Measurements from ENCODE around the gene CCDC134. TPM values are rescaled to one million over a fixed set of nuclear protein-coding genes. Genes with fewer than 3 reads are reported as not detected.

CCDC134 gene
- total and polyA plus RNA-seq, 2 of the 8 experiments (the other 6 are each of a cell fraction or from before 2014, with no cell fraction given) = 7.7 to 20.0 TPM

DNA sequence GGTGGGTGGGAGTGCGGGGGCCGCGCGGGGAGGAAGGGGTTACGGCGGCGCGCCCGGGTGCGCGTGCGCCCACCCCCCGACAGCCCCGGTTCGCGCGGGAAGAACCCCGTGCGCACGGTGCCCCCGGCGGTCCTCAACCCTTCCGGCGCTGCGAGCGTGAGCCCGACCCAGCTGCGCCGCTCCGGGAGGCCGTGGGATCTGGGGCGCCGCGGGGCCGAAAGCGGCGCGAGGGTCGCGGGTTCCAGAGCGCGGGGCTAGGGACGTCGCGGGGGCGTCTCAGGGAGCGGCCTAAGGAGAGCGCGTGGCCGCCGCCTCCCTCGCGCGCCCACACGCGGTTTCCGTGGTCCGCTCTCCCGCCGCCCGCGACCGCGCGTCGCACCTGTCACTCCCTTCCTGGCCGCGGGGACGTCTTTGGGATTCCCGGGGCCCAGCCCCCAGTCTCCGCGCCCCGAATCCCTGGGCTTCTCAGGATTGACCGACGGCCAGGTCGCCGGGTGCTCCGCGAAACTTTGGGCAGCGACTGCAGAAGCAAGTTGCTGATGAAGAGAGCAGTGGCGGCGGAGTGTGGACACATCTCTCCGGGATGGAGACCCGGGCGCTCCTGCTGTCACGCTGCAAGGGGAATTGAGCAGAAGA is 33.0 kb downstream of the CCDC134 start:
- Histone ChIP-seq H3K27me3 (replicated peaks in 1 of 4; ENCODE audit: control insufficient read depth in 3 of 4, extremely low read depth in 1 of 4, insufficient read depth in 3 of 4, low read length in 3 of 4) (no peaks in the 10 kb centered on the region), H2AFZ (ENCODE audit: low read length) (no peak overlapping the region)
- no peak for TF ChIP-seq ASH2L (IDR thresholded peaks at IDR 0.05; ENCODE audit: low read length)
- no peak for TF ChIP-seq CBX5 (IDR thresholded peaks at IDR 0.05; ENCODE audit: low read depth, low read length)
- no peak for TF ChIP-seq CREB1 (IDR thresholded peaks at IDR 0.05)
- TF ChIP-seq RNF2 (IDR thresholded peaks at IDR 0.05; ENCODE audit: borderline replicate concordance, low read depth, low read length, missing control alignments, poor library complexity, severe bottlenecking) = no peak
- peak; percentile 51 for TF ChIP-seq E2F6 (IDR thresholded peaks at IDR 0.05)
- no peak; the same call in 1 of the 2 replicates for TF ChIP-seq TAF1 (IDR thresholded peaks at IDR 0.05; ENCODE audit: low read depth, low read length)
- TF ChIP-seq NRF1 (IDR thresholded peaks at IDR 0.05; ENCODE audit: low read depth, low read length) = no peak
- no peak for TF ChIP-seq KDM1A (IDR thresholded peaks at IDR 0.05; ENCODE audit: borderline replicate concordance, low read length)
- no peak for TF ChIP-seq ZNF274 (IDR thresholded peaks at IDR 0.05; ENCODE audit: borderline replicate concordance, extremely low read depth, low read length)
- TF ChIP-seq TAF7 (optimal IDR thresholded peaks at IDR 0.05; ENCODE audit: borderline replicate concordance, low read depth, low read length) = peak; percentile 23
- TF ChIP-seq JUND (IDR thresholded peaks at IDR 0.05; ENCODE audit: low read length) = no peak

More for the DNA sequence above, 33.0 kb downstream of the CCDC134 start:
- H2AK5ac ChIP-seq (ENCODE audit: low read depth, low read length) = no peak overlapping the region
- peak overlapping the region; percentile 94 for H2BK5ac ChIP-seq (ENCODE audit: low read depth, low read length)
- no peak overlapping the region for H2BK120ac ChIP-seq (replicated peaks; ENCODE audit: low read depth, low read length)
- H3K56ac ChIP-seq (replicated peaks; ENCODE audit: insufficient read length, low read depth, low read length) = peak overlapping the region; percentile 96
- peak overlapping the region; percentile 76 to 97 (median 84) for H3K9ac ChIP-seq (replicated peaks in 1 of 4; ENCODE audit: extremely low read depth in 1 of 4, low read depth in 3 of 4, low read length in 3 of 4)
- peak overlapping the region; percentile 97; the same call in 1 of the 2 replicates for H4K8ac ChIP-seq (ENCODE audit: extremely low read depth, insufficient read depth, low read length)
- WGBS, 2 experiments (ENCODE audit: extremely low coverage in 1 of 2, insufficient coverage in 1 of 2, insufficient read length in 1 of 2, insufficient replicate concordance in 2 of 2, low coverage in 1 of 2, low lambda C conversion rate in 2 of 2, missing lambda C conversion rate in 1 of 2) = 1% methylated on average over 46 of the region's 86 CpGs; no CpG with 5 or more reads in 1 of the 2 experiments
- H3K23me2 ChIP-seq (ENCODE audit: low read depth, low read length) = peaks cover 5% of the 10 kb centered on the region
- ChIA-PET CTCF (ENCODE audit: partially characterized antibody) (interaction anchor here (1.2 to 6.0 kb wide), 6 partner anchors 11 to 136 kb away, joined by 3 to 27 read pairs (median 10); partner anchors contain the start of gene MEI1), POLR2A (ENCODE audit: partially characterized antibody) (interaction anchor here (0.6 to 8.5 kb wide), 12 partner anchors 10 to 781 kb away, joined by 3 to 85 read pairs (median 4); partner anchors contain the start of genes CCDC134, DESI1, POLDIP3 and XRCC6)
- H3K14ac ChIP-seq (ENCODE audit: insufficient read length) = no peak overlapping the region
- H2BK15ac ChIP-seq (ENCODE audit: low read length) = no peak overlapping the region
- peak overlapping the region; percentile 41; the same call in 1 of the 2 replicates for H2BK12ac ChIP-seq (ENCODE audit: low read depth, low read length)
- DNase-seq (ENCODE audit: low read depth in 1 of 2, low spot score in 2 of 2) (peak in 1 of 2 experiments; percentile 63), FAIRE-seq (no peak)
- peak overlapping the region; percentile 53 for H3K4ac ChIP-seq (replicated peaks; ENCODE audit: insufficient read length, low read depth, low read length)
- peaks cover 5 to 18% (median 14%) of the 10 kb centered on the region in 4 experiments; a peak in 7 of 8 replicates for H3K36me3 ChIP-seq (ENCODE audit: control insufficient read depth in 2 of 4, insufficient read depth in 4 of 4, low read length in 3 of 4)
- peak overlapping the region; percentile 75 to 78 for H3K4me2 ChIP-seq (ENCODE audit: insufficient read depth in 1 of 2, low read depth in 2 of 2, low read length in 2 of 2)
- H3K18ac ChIP-seq (ENCODE audit: extremely low read depth, low read length) = peak overlapping the region; percentile 85
- H3K79me1 ChIP-seq (ENCODE audit: low read depth, low read length) = peaks cover 7% of the 10 kb centered on the region; the same call in 1 of the 2 replicates
- H3K79me2 ChIP-seq (ENCODE audit: control insufficient read depth in 1 of 2, insufficient read depth in 2 of 2, low read length in 2 of 2) = peaks cover 25 to 46% of the 10 kb centered on the region in 2 experiments
- peaks cover 0 to 5% (median 1%) of the 10 kb centered on the region in 4 experiments; a peak in 3 of 7 replicates for H3K4me1 ChIP-seq (replicated peaks in 1 of 4; ENCODE audit: control insufficient read depth in 3 of 4, insufficient read depth in 4 of 4, low read length in 3 of 4)
- no peak overlapping the region for H2BK20ac ChIP-seq (ENCODE audit: low read length)
- H4K91ac ChIP-seq (replicated peaks; ENCODE audit: insufficient read length, low read length) = peak overlapping the region; percentile 89
- peak overlapping the region; percentile 76 to 87 (median 85) for H3K4me3 ChIP-seq (ENCODE audit: extremely low read depth in 1 of 4, insufficient read depth in 2 of 4, low read depth in 3 of 4, low read length in 4 of 4)
- H3K9me3 ChIP-seq (ENCODE audit: insufficient read depth in 2 of 2, low read depth in 1 of 2, low read length in 1 of 2) = no peaks in the 10 kb centered on the region
- H4K5ac ChIP-seq (ENCODE audit: insufficient read length, low read depth, low read length) = peak overlapping the region; percentile 87
- peak overlapping the region; percentile 88 for H3K27ac ChIP-seq (ENCODE audit: low read depth, low read length)
- H3K23ac ChIP-seq (ENCODE audit: insufficient read length) = no peak overlapping the region
- H4K20me1 ChIP-seq (replicated peaks in 1 of 2; ENCODE audit: control insufficient read depth in 1 of 2, insufficient read depth in 2 of 2, low read length in 2 of 2) = peaks cover 0 to 5% of the 10 kb centered on the region in 2 experiments

Measured in H1 (cell line).